ENCODE measurements around the gene RPS27A.
"Not testable (repeated sequence)": the region's sequence is repeated elsewhere in the genome, so short reads cannot be mapped to it uniquely, and the experiment has no call there.

Gene RPS27A

GRCh38 chr2:55236992-55237543 is 4.6 kb downstream of the RPS27A start:
- DNase-seq = no peak

GRCh38 chr2:55239656-55240222 is 7.3 kb downstream of the RPS27A start:
- no peak for DNase-seq

GRCh38 chr2:55241582-55241981 is 9.1 kb downstream of the RPS27A start:
- DNase-seq = not testable (repeated sequence)

GRCh38 chr2:55242617-55243016 is 10.1 kb downstream of the RPS27A start:
- no peak for DNase-seq

GRCh38 chr2:55245411-55245810 is 12.9 kb downstream of the RPS27A start:
- no peak for DNase-seq

GRCh38 chr2:55247025-55247424 is 14.5 kb downstream of the RPS27A start:
- DNase-seq = no peak

- no peak for DNase-seq
These were observed 20.3 kb downstream of the RPS27A start for GRCh38 chr2:55252832-55253231.

- DNase-seq = not testable (repeated sequence)
These were observed 27.1 kb downstream of the RPS27A start for GRCh38 chr2:55259586-55259985.

GRCh38 chr2:55268288-55268906 is 35.9 kb downstream of the RPS27A start:
- DNase-seq = no peak

- peak; percentile 38 to 95 (median 86) for DNase-seq
These were observed 36.6 kb downstream of the RPS27A start, which contains the start of gene MTIF2 for GRCh38 chr2:55268907-55269644. Gene MTIF2 (minus strand): TSS chr2:55269231. CDS start chr2:55263858, 5,373 bp downstream.

- no peak for DNase-seq
These were observed 37.1 kb downstream of the RPS27A start for GRCh38 chr2:55269645-55269990.

- DNase-seq = not testable (repeated sequence)
These were observed 41.9 kb downstream of the RPS27A start for GRCh38 chr2:55274346-55274745.

- no peak for DNase-seq
These were observed 44.8 kb downstream of the RPS27A start for GRCh38 chr2:55277310-55277709.

GRCh38 chr2:55279214-55279835 is 46.8 kb downstream of the RPS27A start:
- DNase-seq = peak in 1 of 56 donors; percentile 5

- not testable (repeated sequence) for DNase-seq
These were observed 47.5 kb downstream of the RPS27A start for GRCh38 chr2:55279859-55280424.

GRCh38 chr2:55280851-55281546 is 48.5 kb downstream of the RPS27A start:
- DNase-seq = not testable (repeated sequence)

- peak in 54 of 56 donors; percentile 31 to 88 (median 68) for DNase-seq
These were observed 49.8 kb downstream of the RPS27A start for GRCh38 chr2:55282110-55282917.

- DNase-seq = no peak
These were observed 50.6 kb downstream of the RPS27A start for GRCh38 chr2:55283083-55283482.

Measured in nucleus accumbens (tissue), 56 donors.